SK-N-SH (cell line): ENCODE results near the gene STK16. TPM values are rescaled to one million over a fixed set of nuclear protein-coding genes. Genes with fewer than 3 reads are reported as not detected.

Experiments
- CTCF ChIA-PET: fragments of 300-600, 350-600 bp; formaldehyde crosslinking; extraction: SDS; loops from one replicate; lab custom pipeline; 2021; lab: Yijun Ruan, JAX
- POLR2A ChIA-PET: fragments of 350-600 bp; sonication (Branson Sonifier 250); formaldehyde crosslinking; extraction: SDS; loops from one replicate; lab custom pipeline; 2020; ENCODE audit warnings: antibody characterized with exemption, inconsistent platforms; lab: Yijun Ruan, JAX
- DNase-seq: peaks from one replicate; pipeline ENCODE4 v3.0.0; 2012
- H2AFZ ChIP-seq: fragments of 200-600 bp; sonication (generic); 2 replicates; pipeline ENCODE4 v1.8.1; 2016; ENCODE audit warnings: antibody characterized with exemption, mild to moderate bottlenecking, low read depth
- H3F3A ChIP-seq: fragments of 200-600 bp; sonication (generic); replicated peaks from 2 replicates; pipeline ENCODE3; 2016; ENCODE audit warnings: antibody characterized with exemption, mild to moderate bottlenecking; ENCODE audit not compliant: insufficient read depth
- H3K27ac ChIP-seq, 2 experiments: fragments of 200-500 bp in 1 of 2; fragments of 200-600 bp in 1 of 2; sonication (Bioruptor generic) in 1 of 2; sonication (generic), shearing (Covaris generic) in 1 of 2; 2 replicates each; pipeline versions ENCODE4 v1.5.1 to v1.6.1; 2014 to 2016; ENCODE audit warnings: low read depth in 2 of 2, inconsistent platforms in 1 of 2, low read length in 1 of 2, mild to moderate bottlenecking in 1 of 2, mixed read lengths in 1 of 2
- H3K27me3 ChIP-seq: fragments of 200-600 bp; sonication (generic), shearing (Covaris generic); 2 replicates; pipeline ENCODE4 v1.6.1; 2016; ENCODE audit warnings: mixed run types; ENCODE audit not compliant: insufficient read depth
- H3K36me3 ChIP-seq, 2 experiments: fragments of 200-500 bp in 1 of 2; fragments of 200-600 bp in 1 of 2; sonication (Bioruptor generic) in 1 of 2; sonication (generic) in 1 of 2; replicated peaks in 1 of 2; 2 replicates each; pipeline versions ENCODE3 to v1.5.1; 2014 to 2016; ENCODE audit warnings: low read length in 1 of 2, mild to moderate bottlenecking in 1 of 2; ENCODE audit not compliant: insufficient read depth in 2 of 2, control insufficient read depth in 1 of 2
- H3K4me1 ChIP-seq, 2 experiments: fragments of 200-500 bp in 1 of 2; fragments of 200-600 bp in 1 of 2; sonication (Bioruptor generic) in 1 of 2; sonication (generic), shearing (Covaris generic) in 1 of 2; 2 replicates each; pipeline versions ENCODE4 v1.5.1 to v1.6.1; 2014 to 2016; ENCODE audit warnings: low read depth in 1 of 2, low read length in 1 of 2, mixed run types in 1 of 2; ENCODE audit not compliant: insufficient read depth in 2 of 2, control insufficient read depth in 1 of 2
- H3K4me2 ChIP-seq: fragments of 200-600 bp; sonication (generic), shearing (Covaris generic); 2 replicates; pipeline ENCODE4 v1.6.1; 2017; ENCODE audit warnings: mixed run types
- H3K4me3 ChIP-seq, 2 experiments: fragments of 200-500 bp in 1 of 2; fragments of 200-600 bp in 1 of 2; sonication (Bioruptor generic) in 1 of 2; sonication (generic), shearing (Covaris generic) in 1 of 2; 2 replicates each; pipeline versions ENCODE4 v1.5.1 to v1.8.1; 2014 to 2016; ENCODE audit warnings: low read depth in 2 of 2, inconsistent platforms in 1 of 2, low read length in 1 of 2, mild to moderate bottlenecking in 1 of 2, mixed read lengths in 1 of 2, moderate library complexity in 1 of 2
- H3K79me2 ChIP-seq: fragments of 200-600 bp; sonication (generic); 2 replicates; pipeline ENCODE4 v1.8.1; 2017; ENCODE audit warnings: mild to moderate bottlenecking; ENCODE audit not compliant: insufficient read depth
- H3K9ac ChIP-seq: fragments of 200-600 bp; sonication (generic); 2 replicates; pipeline ENCODE4 v1.6.1; 2017; ENCODE audit warnings: mixed run types
- H3K9me2 ChIP-seq: fragments of 200-600 bp; sonication (generic); 2 replicates; pipeline ENCODE4 v1.6.1; 2017; ENCODE audit warnings: mixed run types
- H3K9me3 ChIP-seq: fragments of 200-600 bp; sonication (generic); 2 replicates; pipeline ENCODE4 v1.6.1; 2017; ENCODE audit warnings: mixed run types, mild to moderate bottlenecking, moderate library complexity
- H4K20me1 ChIP-seq: fragments of 200-600 bp; sonication (generic); 2 replicates; pipeline ENCODE4 v1.6.1; 2017; ENCODE audit warnings: mild to moderate bottlenecking, mixed run types; ENCODE audit not compliant: insufficient read depth
- CHD2 ChIP-seq: fragments of 150-350 bp; IDR thresholded peaks from 2 replicates; pipeline ENCODE4 v1.6.1; 2018; ENCODE audit warnings: low read length; ENCODE audit not compliant: partially characterized antibody
- ELF1 ChIP-seq: IDR thresholded peaks from 2 replicates; pipeline ENCODE4 v1.4.0; 2012
- EP300 ChIP-seq, 2 experiments: IDR thresholded peaks; 2 replicates each; pipeline versions ENCODE4 v1.4.0 to v1.6.1; 2012; ENCODE audit warnings: borderline replicate concordance in 1 of 2, low read depth in 1 of 2, low read length in 1 of 2
- EZH2phosphoT487 ChIP-seq: fragments of 200-600 bp; sonication (generic); IDR thresholded peaks from 2 replicates; pipeline ENCODE4 v1.6.1; 2017; ENCODE audit warnings: low read depth, mixed run types, mild to moderate bottlenecking, antibody characterized with exemption, moderate library complexity, borderline replicate concordance
- FOXJ3 ChIP-seq: sonication (generic); formaldehyde crosslinking; IDR thresholded peaks from 2 replicates; pipeline ENCODE4 v1.5.1; 2020; ENCODE audit warnings: mild to moderate bottlenecking, missing genetic modification reagents
- FOXM1 ChIP-seq: IDR thresholded peaks from 2 replicates; pipeline ENCODE4 v1.4.0; 2012; ENCODE audit warnings: low read depth, mild to moderate bottlenecking
- GABPA ChIP-seq: IDR thresholded peaks from 2 replicates; pipeline ENCODE4 v1.4.0; 2012; ENCODE audit warnings: low read depth, mild to moderate bottlenecking
- GATA2 ChIP-seq: sonication (generic); formaldehyde crosslinking; IDR thresholded peaks from 2 replicates; pipeline ENCODE4 v1.5.0; 2020; ENCODE audit warnings: mild to moderate bottlenecking, missing genetic modification reagents
- MEF2A ChIP-seq: IDR thresholded peaks from 2 replicates; pipeline ENCODE4 v1.4.0; 2012; ENCODE audit warnings: low read depth, borderline replicate concordance
- MXI1 ChIP-seq: IDR thresholded peaks from 2 replicates; pipeline ENCODE4 v1.6.1; 2012; ENCODE audit warnings: mild to moderate bottlenecking, low read depth, low read length, improper control_type of control experiment
- NRF1 ChIP-seq: IDR thresholded peaks from 2 replicates; pipeline ENCODE4 v1.6.1; 2012; ENCODE audit warnings: low read depth, mild to moderate bottlenecking, low read length
- RAD21 ChIP-seq: IDR thresholded peaks from 2 replicates; pipeline ENCODE4 v1.6.1; 2012; ENCODE audit warnings: mild to moderate bottlenecking, low read length
- RCOR1 ChIP-seq: fragments of 150-350 bp; IDR thresholded peaks from 2 replicates; pipeline ENCODE4 v1.6.1; 2017; ENCODE audit warnings: antibody characterized with exemption, low read length
- SIN3A ChIP-seq: IDR thresholded peaks from 2 replicates; pipeline ENCODE4 v1.6.1; 2012; ENCODE audit warnings: low read depth, mild to moderate bottlenecking, low read length, moderate library complexity, borderline replicate concordance
- TEAD4 ChIP-seq: IDR thresholded peaks from 2 replicates; pipeline ENCODE4 v1.4.0; 2012; ENCODE audit warnings: mild to moderate bottlenecking, borderline replicate concordance; ENCODE audit not compliant: insufficient read depth
- YY1 ChIP-seq: IDR thresholded peaks from 2 replicates; pipeline ENCODE4 v1.4.0; 2012; ENCODE audit warnings: low read depth, mild to moderate bottlenecking
- WGBS: methylation state at CpG from one replicate; pipeline ENCODE4 v1.1.6; 2017; ENCODE audit warnings: low lambda C conversion rate; 5-methylcytosine and 5-hydroxymethylcytosine counted together
- polyA plus RNA-seq, 3 experiments: library from polyadenylated mRNA; depleted of rRNA; stranded (reverse); fragments of >200 nt; gene quantifications; 2 replicates each; pipeline ENCODE4 v1.2.3, GENCODE V29; 2012
- TF ChIP-seq, protein P1 (sequence below): IDR thresholded peaks from 2 replicates; pipeline ENCODE4 v1.6.1; 2012; ENCODE audit warnings: mild to moderate bottlenecking, low read depth, low read length, moderate library complexity
- TF ChIP-seq, protein P2 (sequence below): IDR thresholded peaks from 2 replicates; pipeline ENCODE4 v1.4.0; 2012; ENCODE audit warnings: low read depth, borderline replicate concordance
- TF ChIP-seq, protein P3 (sequence below): fragments of 200-600 bp; sonication (generic); IDR thresholded peaks from 2 replicates; pipeline ENCODE4 v1.6.1; 2017; ENCODE audit warnings: antibody characterized with exemption, mild to moderate bottlenecking, moderate library complexity

STK16 gene
- polyA plus RNA-seq, 1 of the 3 experiments (the other 2 are of a cell fraction) = 57.6 TPM

DNA sequence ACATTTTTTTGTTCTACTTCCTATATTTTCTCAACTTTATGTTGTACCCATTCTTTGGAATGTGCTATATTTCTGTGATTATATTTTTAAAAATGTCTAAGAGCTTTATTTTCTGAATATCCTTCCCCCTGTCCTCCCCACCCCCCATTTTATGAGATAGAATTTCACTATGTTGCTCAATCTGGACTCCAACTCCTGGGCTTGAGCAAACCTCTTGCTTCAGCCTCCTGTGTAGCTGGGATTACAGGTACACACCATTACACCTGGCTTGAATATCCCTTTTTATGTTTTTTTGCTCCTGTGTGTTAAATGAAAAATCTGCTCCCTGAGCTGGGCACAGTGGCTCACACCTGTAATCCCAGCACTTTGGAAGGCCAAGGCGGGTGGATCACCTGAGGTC is 47.9 kb upstream of the STK16 start:
- Histone ChIP-seq H3K27me3 (peaks cover 8% of the 10 kb centered on the region; the same call in 1 of the 2 replicates), H3K9ac (no peak overlapping the region), H3K9me2 (no peaks in the 10 kb centered on the region), H3K4me1 (no peaks in the 10 kb centered on the region), H3K4me2 (no peak overlapping the region), H3K4me3 (no peak overlapping the region), H3K27ac (no peak overlapping the region), H3K9me3 (no peaks in the 10 kb centered on the region), H3K36me3 (no peaks in the 10 kb centered on the region), H3F3A (no peaks in the 10 kb centered on the region), H2AFZ (no peak overlapping the region)
- CTCF ChIA-PET = interaction anchor here (0.9 to 1.7 kb wide), 3 partner anchors 15 to 97 kb away, joined by 3 to 7 read pairs (median 5); partner anchors contain the start of gene SLC23A3
- TF ChIP-seq MXI1 (no peak), SIN3A (no peak), CHD2 (no peak), TEAD4 (no peak), FOXM1 (no peak), EZH2phosphoT487 (no peak), ELF1 (no peak), MEF2A (no peak), RAD21 (no peak), RCOR1 (no peak), FOXJ3 (CRISPR knock-in tag) (no peak), YY1 (no peak), NRF1 (no peak), GATA2 (CRISPR knock-in tag) (no peak), GABPA (no peak), EP300 (IDR thresholded peaks at IDR 0.05; ENCODE audit: borderline replicate concordance in 1 of 2, low read depth in 1 of 2, low read length in 1 of 2) (no peak)
- TF ChIP-seq, protein P1, sequence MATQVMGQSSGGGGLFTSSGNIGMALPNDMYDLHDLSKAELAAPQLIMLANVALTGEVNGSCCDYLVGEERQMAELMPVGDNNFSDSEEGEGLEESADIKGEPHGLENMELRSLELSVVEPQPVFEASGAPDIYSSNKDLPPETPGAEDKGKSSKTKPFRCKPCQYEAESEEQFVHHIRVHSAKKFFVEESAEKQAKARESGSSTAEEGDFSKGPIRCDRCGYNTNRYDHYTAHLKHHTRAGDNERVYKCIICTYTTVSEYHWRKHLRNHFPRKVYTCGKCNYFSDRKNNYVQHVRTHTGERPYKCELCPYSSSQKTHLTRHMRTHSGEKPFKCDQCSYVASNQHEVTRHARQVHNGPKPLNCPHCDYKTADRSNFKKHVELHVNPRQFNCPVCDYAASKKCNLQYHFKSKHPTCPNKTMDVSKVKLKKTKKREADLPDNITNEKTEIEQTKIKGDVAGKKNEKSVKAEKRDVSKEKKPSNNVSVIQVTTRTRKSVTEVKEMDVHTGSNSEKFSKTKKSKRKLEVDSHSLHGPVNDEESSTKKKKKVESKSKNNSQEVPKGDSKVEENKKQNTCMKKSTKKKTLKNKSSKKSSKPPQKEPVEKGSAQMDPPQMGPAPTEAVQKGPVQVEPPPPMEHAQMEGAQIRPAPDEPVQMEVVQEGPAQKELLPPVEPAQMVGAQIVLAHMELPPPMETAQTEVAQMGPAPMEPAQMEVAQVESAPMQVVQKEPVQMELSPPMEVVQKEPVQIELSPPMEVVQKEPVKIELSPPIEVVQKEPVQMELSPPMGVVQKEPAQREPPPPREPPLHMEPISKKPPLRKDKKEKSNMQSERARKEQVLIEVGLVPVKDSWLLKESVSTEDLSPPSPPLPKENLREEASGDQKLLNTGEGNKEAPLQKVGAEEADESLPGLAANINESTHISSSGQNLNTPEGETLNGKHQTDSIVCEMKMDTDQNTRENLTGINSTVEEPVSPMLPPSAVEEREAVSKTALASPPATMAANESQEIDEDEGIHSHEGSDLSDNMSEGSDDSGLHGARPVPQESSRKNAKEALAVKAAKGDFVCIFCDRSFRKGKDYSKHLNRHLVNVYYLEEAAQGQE = no peak
- TF ChIP-seq, protein P2, sequence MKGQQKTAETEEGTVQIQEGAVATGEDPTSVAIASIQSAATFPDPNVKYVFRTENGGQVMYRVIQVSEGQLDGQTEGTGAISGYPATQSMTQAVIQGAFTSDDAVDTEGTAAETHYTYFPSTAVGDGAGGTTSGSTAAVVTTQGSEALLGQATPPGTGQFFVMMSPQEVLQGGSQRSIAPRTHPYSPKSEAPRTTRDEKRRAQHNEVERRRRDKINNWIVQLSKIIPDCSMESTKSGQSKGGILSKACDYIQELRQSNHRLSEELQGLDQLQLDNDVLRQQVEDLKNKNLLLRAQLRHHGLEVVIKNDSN = no peak
- TF ChIP-seq, protein P3, sequence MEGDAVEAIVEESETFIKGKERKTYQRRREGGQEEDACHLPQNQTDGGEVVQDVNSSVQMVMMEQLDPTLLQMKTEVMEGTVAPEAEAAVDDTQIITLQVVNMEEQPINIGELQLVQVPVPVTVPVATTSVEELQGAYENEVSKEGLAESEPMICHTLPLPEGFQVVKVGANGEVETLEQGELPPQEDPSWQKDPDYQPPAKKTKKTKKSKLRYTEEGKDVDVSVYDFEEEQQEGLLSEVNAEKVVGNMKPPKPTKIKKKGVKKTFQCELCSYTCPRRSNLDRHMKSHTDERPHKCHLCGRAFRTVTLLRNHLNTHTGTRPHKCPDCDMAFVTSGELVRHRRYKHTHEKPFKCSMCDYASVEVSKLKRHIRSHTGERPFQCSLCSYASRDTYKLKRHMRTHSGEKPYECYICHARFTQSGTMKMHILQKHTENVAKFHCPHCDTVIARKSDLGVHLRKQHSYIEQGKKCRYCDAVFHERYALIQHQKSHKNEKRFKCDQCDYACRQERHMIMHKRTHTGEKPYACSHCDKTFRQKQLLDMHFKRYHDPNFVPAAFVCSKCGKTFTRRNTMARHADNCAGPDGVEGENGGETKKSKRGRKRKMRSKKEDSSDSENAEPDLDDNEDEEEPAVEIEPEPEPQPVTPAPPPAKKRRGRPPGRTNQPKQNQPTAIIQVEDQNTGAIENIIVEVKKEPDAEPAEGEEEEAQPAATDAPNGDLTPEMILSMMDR = no peak
- TF ChIP-seq, all 33 proteins: peak for 0
- WGBS = 100% methylated on average over 1 of the region's 1 CpG
- POLR2A ChIA-PET = interaction anchor here (1.1 kb wide), 1 partner anchor 21 kb away, joined by 4 read pairs; the partner anchor contains the start of gene CNPPD1
- H4K20me1 ChIP-seq = no peaks in the 10 kb centered on the region
- no peaks in the 10 kb centered on the region for H3K79me2 ChIP-seq
- no peak for DNase-seq
